ENCODE data around the gene SAC3D1. TPM values are rescaled to one million over a fixed set of nuclear protein-coding genes. Genes with fewer than 3 reads are reported as not detected.
"Not testable (repeated sequence)": the region's sequence is repeated elsewhere in the genome, so short reads cannot be mapped to it uniquely, and the experiment has no call there.

Gene SAC3D1
- total RNA-seq, 1 experiment from 2014 or later = 10.7 TPM

DNA sequence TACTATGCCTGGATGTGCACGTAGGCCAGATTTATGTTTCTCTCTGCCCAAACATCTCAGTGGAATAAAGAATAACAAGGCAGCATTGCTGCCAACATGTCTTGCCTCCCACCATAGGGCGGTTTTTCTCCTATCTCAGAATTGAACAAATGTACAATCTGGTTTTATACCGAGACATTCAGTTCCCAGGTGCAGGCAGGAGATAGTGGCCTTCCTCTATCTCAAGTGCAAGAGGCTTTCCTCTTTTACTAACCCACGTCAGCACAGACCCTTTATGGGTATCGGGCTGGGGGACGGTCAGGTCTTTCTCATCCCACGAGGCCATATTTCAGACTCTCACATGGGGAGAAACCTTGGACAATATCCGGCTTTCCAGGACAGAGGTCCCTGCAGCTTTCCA lies 17.5 kb upstream of the SAC3D1 start:
- not testable (repeated sequence) for DNase-seq (ENCODE audit: low spot score)

GRCh38 chr11:65026810-65027209 lies 14.2 kb upstream of the SAC3D1 start:
- DNase-seq (ENCODE audit: low spot score) = no peak

GRCh38 chr11:65027213-65028067 lies 13.6 kb upstream of the SAC3D1 start, which contains the start of gene SNX15:
Gene SNX15 (plus strand): TSS chr11:65027439. CDS start chr11:65027538, 99 bp downstream.
- peak; percentile 92 for DNase-seq (ENCODE audit: low spot score)

- DNase-seq (ENCODE audit: low spot score) = no peak
Measured at GRCh38 chr11:65032216-65032615, 8.8 kb upstream of the SAC3D1 start.

- DNase-seq (ENCODE audit: low spot score) = no peak
Measured at GRCh38 chr11:65034423-65034822, 6.6 kb upstream of the SAC3D1 start.

GRCh38 chr11:65035579-65035978 lies 5.4 kb upstream of the SAC3D1 start:
- no peak for DNase-seq (ENCODE audit: low spot score)

GRCh38 chr11:65036931-65037330 lies 4.1 kb upstream of the SAC3D1 start:
- no peak for DNase-seq (ENCODE audit: low spot score)

DNA sequence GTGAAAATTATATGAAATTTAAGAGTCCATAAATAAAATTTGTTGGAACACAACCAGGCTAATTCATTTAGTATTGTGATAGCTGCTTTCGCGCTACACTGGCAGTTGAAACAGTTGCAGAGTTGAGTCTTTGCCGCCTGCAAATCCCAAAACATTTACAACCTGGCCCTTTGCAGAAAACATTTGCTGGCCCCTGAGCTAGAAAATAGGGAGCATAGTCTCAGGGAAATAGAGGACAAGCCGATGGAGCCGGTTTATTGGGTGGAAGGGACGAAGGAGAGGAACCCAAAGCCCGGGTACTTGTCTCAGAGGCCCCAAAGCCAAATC lies 527 bp upstream of the SAC3D1 start:
- no peak for DNase-seq (ENCODE audit: low spot score)

DNA sequence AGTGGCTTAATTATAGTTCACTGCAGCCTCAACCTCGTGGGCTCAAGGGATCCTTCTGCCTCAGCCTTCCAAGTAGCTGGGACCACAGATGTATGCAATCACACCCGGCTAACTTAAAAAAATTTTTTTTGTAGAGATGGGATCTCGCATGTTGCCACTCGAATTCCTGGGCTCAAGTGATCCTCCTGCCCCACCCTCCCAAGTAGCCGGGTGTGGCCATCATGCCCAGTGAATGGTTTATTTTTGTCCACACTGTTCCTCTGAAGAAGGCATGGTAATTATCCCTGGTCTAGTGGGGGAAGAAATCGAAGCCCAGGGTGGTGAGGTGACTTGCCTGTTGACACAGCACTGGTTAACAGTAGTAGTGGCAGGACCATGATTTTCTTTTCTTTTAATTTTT lies 1.9 kb downstream of the SAC3D1 start:
- DNase-seq (ENCODE audit: low spot score) = no peak

GRCh38 chr11:65043881-65044501 lies 3.0 kb downstream of the SAC3D1 start:
- no peak for DNase-seq (ENCODE audit: low spot score)

- DNase-seq (ENCODE audit: low spot score) = no peak
Measured at GRCh38 chr11:65045061-65045460, 4.1 kb downstream of the SAC3D1 start.

DNA sequence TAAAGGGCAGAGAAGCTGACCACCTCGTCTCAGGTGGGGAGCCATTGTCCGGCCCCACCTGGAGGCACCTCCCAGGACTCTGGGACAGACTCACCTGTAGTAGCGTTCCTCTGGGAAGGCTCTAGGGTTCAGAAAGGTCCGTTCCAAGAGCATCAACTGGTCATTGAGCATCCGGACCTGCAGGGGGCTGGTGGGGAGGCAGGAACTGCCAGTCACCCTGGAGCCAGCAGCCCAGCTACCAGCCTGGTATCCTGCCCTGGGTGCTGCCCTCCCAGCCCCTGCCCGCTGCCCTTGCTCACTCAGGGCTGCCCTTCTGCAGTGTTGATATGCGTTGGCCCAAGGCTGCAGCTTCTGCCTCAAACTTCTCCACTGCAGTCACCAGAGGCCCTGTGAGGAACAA lies 4.7 kb downstream of the SAC3D1 start:
- no peak for DNase-seq (ENCODE audit: low spot score)

DNA sequence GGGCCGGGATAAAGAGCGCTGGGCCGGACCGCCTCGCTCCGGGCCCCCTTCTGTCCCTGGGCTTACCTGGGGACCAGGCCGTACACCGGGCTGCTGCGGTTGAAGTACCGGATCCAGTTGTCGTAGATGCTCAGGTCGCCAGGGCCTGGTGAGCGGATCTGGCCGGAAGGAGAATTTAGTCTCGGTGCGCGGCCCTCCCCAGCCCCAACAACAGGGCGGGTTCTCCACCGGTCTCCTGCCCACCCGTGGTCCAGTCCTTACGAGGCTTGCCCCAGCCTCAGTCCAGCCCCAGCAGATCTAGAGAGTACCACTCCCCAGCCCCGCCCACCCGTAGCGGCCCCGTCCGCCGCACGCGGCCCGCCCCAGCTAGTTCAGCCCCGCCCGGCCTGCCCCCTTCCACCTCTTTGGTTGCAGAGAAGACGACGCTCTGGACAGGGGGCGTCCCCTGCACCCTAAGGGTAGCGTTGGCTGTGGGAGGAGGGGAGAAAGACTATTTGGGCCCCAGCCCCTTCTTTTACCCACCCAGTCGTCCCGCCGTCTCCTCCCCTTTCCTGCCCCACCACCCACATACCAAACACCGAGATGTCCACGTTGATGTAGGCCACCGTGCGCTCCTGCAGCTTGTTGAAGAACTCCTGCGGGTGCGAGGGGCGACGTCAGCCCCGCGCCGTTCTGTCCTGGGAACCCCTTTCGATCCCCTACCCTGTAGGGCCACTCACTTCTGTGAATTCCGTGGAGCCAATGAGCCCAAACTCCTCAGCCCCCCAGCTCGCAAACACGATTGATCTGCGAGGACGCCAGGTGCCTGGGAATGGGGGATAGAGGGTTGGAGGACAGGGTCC lies 6.8 kb downstream of the SAC3D1 start:
- no peak for DNase-seq (ENCODE audit: low spot score)

GRCh38 chr11:65051398-65051858 lies 10.4 kb downstream of the SAC3D1 start:
- no peak for DNase-seq (ENCODE audit: low spot score)

DNA sequence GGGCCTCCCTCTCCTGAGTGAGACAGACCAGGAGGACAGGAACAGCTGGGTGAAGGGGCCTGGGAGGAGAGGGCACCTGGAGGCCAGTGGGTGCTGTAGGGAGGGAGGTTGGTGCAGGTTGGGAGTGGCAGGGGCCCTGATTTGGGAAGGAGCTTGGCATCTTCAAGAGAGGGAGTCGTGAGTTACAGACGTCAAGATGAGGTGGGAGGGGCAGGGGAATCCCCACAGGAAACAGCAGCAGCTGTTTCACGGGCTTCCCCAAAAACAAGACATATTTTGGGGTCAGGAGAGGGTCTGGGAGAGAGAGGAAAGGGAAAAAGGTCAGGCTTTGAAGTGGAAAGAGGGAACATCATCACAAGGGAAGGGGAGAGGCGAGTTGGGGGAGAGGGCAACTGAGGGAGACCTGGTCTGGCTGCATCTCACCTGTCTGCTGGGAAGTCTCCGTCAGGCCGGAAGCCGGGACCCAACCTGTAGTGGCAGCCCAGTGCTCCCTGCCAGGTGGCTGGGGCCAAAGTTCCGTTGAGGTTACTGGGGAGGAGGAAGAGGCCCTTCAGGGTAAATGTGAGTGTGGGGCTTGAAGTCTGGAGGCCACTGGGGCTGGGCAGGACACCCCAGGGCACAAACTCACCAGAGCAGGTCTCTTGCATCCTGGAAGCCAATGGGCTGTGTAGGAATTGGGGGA lies 13.0 kb downstream of the SAC3D1 start:
- no peak for DNase-seq (ENCODE audit: low spot score)

DNA sequence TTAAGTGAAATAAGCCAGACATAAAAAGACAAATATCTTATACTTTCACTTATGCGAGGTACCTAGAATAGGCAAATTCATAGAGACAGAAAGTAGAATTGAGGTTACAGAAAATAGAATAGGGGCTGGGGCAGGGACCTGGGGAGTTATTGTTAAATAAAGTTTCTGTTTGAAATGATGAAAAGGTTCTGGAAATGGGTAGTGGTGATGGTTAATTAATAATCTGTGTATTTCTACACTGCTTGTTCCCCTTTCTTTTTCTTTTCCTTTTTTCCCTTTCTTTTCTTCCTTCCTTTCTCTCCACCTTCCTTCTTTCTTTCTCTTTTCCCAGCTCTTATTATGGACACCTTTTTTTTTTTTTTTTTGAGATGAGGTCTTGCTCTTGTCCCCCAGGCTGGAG lies 14.5 kb downstream of the SAC3D1 start:
- no peak for DNase-seq (ENCODE audit: low spot score)

GRCh38 chr11:65056999-65057398 lies 16.0 kb downstream of the SAC3D1 start:
- no peak for DNase-seq (ENCODE audit: low spot score)

DNA sequence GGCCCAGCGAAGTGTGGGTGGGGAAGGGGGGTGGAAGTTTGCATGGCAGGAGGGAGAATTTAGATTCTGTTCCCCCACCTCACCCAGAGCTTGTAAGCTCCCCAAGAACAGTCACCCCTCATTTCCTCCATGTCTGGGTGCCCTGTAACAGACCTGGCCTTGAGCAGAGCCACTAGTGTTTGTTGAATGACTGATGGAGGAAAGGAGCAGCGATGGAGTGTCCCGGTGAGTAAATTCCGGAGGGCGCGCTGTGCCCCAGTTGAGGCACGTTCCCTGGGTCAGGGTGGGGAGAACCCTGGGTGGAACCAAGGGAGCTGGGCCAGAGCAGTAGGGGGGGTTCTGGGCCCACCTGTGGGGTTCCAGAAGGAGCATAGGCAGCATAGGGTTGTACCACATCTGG lies 16.5 kb downstream of the SAC3D1 start:
- DNase-seq (ENCODE audit: low spot score) = no peak

GRCh38 chr11:65058012-65058411 lies 17.0 kb downstream of the SAC3D1 start:
- no peak for DNase-seq (ENCODE audit: low spot score)

- DNase-seq (ENCODE audit: low spot score) = no peak
Measured at GRCh38 chr11:65058419-65059054, 17.5 kb downstream of the SAC3D1 start, which contains the start of gene NAALADL1. Gene NAALADL1 (minus strand): TSS chr11:65058553. CDS start chr11:65058521, 32 bp downstream.

GRCh38 chr11:65059523-65059922 lies 18.5 kb downstream of the SAC3D1 start:
- no peak for DNase-seq (ENCODE audit: low spot score)

All from H4 (cell line).